HG02884 (cell line): ENCODE results near the gene VOPP1.
"Not testable (repeated sequence)": the region's sequence is repeated elsewhere in the genome, so short reads cannot be mapped to it uniquely, and the experiment has no call there.

Experiments
- ATAC-seq: cut with Tn5 transposase; IDR thresholded peaks from one replicate; pipeline ENCODE4 v1.9.1; 2021; ENCODE audit warnings: mild to moderate bottlenecking, moderate library complexity; ENCODE audit not compliant: unreplicated experiment

The VOPP1 gene

GRCh38 chr7:55514546-55515265 is 57.6 kb downstream of the VOPP1 start:
- no peak for ATAC-seq

- peak; percentile 23 for ATAC-seq
Measured at GRCh38 chr7:55513868-55514267, 58.4 kb downstream of the VOPP1 start.

GRCh38 chr7:55512635-55513191 is 59.6 kb downstream of the VOPP1 start:
- no peak for ATAC-seq

- ATAC-seq, result no peak
Measured at GRCh38 chr7:55510621-55511020, 61.7 kb downstream of the VOPP1 start.

GRCh38 chr7:55510206-55510605 is 62.1 kb downstream of the VOPP1 start:
- not testable (repeated sequence) for ATAC-seq

- peak; percentile 4 for ATAC-seq
Measured at GRCh38 chr7:55509322-55509721, 63.0 kb downstream of the VOPP1 start.

- ATAC-seq, result peak; percentile 73
Measured at GRCh38 chr7:55508221-55509011, 63.9 kb downstream of the VOPP1 start.

- no peak for ATAC-seq
Measured at GRCh38 chr7:55507743-55508142, 64.6 kb downstream of the VOPP1 start.

- ATAC-seq, result no peak
Measured at GRCh38 chr7:55504967-55505658, 67.2 kb downstream of the VOPP1 start.

- no peak for ATAC-seq
Measured at GRCh38 chr7:55504093-55504859, 68.0 kb downstream of the VOPP1 start.

GRCh38 chr7:55502858-55503440 is 69.4 kb downstream of the VOPP1 start:
- no peak for ATAC-seq

GRCh38 chr7:55502124-55502857 is 70.0 kb downstream of the VOPP1 start:
- ATAC-seq, result no peak

- no peak for ATAC-seq
Measured at GRCh38 chr7:55501611-55502010, 70.7 kb downstream of the VOPP1 start.

GRCh38 chr7:55500117-55500756 is 72.1 kb downstream of the VOPP1 start:
- ATAC-seq, result no peak

- ATAC-seq, result no peak
Measured at GRCh38 chr7:55499591-55499990, 72.7 kb downstream of the VOPP1 start.

GRCh38 chr7:55498770-55499169 is 73.5 kb downstream of the VOPP1 start:
- no peak for ATAC-seq

- no peak for ATAC-seq
Measured at GRCh38 chr7:55498142-55498541, 74.2 kb downstream of the VOPP1 start.

GRCh38 chr7:55497521-55497920 is 74.8 kb downstream of the VOPP1 start:
- ATAC-seq, result no peak

GRCh38 chr7:55496906-55497305 is 75.4 kb downstream of the VOPP1 start:
- no peak for ATAC-seq
